ENCODE results near the gene TICAM2. TPM values are rescaled to one million over a fixed set of nuclear protein-coding genes. Genes with fewer than 3 reads are reported as not detected.
A peak's percentile ranks its signal among the peaks of the same experiment; 100 is the strongest.

Gene TICAM2
- total RNA-seq, 1 donor from 2014 or later = 0.86 TPM

DNA sequence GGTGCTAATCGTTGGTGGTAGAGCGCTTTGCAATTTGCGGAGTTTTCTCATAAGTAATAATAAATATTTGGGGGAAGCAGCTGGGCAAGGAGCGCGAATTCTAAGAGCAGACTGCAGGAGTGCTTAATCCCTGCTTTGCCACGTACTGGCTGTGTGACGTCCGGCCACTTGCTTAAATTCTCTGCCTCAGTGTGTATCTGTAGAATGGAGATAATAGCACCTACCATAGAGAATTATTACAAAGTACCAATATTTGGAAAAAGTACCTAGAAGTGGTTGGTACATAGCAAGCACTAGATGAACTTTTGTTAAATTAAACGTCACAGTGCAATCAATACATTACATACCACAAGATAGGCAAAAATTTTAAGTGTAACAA lies 24.2 kb upstream of the TICAM2 start:
- peak overlapping the region; percentile 88 for H3K27ac Mint-ChIP-seq
- intact Hi-C loops (cut with micrococcal nuclease) = loop anchor here (1.0 kb wide), 5 partner anchors 8 to 459 kb away; partner anchors contain the start of genes AP3S1, ATG12, COMMD10 and FEM1C

DNA sequence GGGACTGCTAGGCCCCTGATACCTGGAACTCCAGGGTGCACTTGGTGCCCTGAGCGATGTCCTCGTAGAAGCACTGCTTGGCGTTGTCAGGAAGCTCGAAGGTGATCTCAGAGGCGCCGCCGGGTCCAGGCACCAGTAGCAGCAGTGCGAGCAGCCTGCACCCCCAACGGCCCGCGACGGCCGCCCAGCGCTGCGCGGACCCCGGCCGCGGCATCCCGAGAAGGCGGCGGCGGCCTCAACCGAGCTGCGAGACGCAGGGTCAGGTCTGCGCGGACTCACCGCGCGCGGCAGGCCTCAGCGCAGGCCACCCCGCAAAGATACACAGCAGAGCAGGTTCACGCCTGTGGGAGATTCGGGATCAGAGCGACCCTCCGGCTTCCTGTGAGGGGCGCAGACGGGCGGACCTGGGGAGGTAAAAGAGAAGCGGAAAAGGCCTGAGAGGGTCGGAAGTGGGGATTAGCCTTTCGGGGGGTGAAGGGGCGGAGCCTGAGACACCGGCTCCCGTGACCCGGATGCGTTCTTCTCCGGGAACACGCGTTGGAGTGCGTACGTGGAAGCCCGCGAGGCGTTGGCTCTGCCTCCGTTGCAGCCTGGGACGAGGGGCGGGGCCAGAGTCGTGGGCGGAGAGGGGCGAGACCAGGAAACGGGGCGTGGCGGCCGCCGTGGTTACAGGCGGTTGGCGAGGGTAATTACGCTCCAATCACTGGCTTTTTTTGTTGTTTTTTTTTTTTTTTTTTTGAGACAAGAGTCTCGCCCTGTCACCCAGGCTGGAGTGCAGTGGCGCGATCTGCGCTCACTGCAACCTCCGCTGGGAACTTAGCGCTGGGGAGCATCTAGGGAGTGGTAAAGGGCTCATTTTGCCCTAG lies 23.5 kb upstream of the TICAM2 start, which contains the start of gene TMED7:
TSS of gene TMED7 (minus strand) at position 458 of the 866 bp plus-strand sequence. CDS start at position 214, 244 bp downstream.
- Mint-ChIP-seq H3K4me1 (peaks cover 19% of the 10 kb centered on the region), H3K27ac (peak within 1 kb of the TSS; percentile 88), H3K27me3 (peaks cover 10% of the 10 kb centered on the region), H3K4me3 (no peak within 1 kb of the TSS), H3K9me3 (no peaks in the 10 kb centered on the region), H3K36me3 (ENCODE audit: low read depth) (peaks cover 8% of the 10 kb centered on the region)
- intact Hi-C loops (cut with micrococcal nuclease) = loop anchor here (1.0 kb wide), 5 partner anchors 8 to 459 kb away; partner anchors contain the start of genes AP3S1, ATG12, COMMD10 and FEM1C
- DNase-seq = peak; percentile 100

More for the DNA sequence above, 24.2 kb upstream of the TICAM2 start:
- peaks cover 6% of the 10 kb centered on the region for H3K36me3 Mint-ChIP-seq (ENCODE audit: low read depth)
- no peaks in the 10 kb centered on the region for H3K9me3 Mint-ChIP-seq
- H3K27me3 Mint-ChIP-seq = peaks cover 12% of the 10 kb centered on the region
- H3K4me1 Mint-ChIP-seq = peaks cover 17% of the 10 kb centered on the region
- no peak for DNase-seq
- H3K4me3 Mint-ChIP-seq = no peak overlapping the region

DNA sequence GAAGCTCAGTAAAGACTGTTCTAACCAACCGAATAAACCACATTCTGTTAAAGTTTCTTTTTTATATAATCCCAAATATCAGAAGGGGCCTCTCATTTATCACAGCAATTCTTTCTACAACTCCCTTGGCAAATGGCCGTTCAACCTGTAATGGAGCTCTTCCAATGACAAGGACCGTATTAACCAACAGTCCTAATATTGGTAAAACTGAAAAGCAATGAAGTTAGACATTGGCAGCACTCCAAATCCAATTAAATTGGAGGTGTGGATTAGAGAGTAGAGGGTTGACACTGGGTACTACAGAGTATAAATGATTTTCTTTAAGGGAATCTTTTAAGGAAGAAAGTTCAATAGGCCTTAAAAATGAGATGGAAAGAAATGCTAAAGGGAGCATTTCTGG lies 22.7 kb upstream of the TICAM2 start:
- no peak overlapping the region for H3K4me3 Mint-ChIP-seq
- H3K36me3 Mint-ChIP-seq (ENCODE audit: low read depth) = peaks cover 14% of the 10 kb centered on the region
- DNase-seq = no peak
- peaks cover 19% of the 10 kb centered on the region for H3K4me1 Mint-ChIP-seq
- intact Hi-C loops (cut with micrococcal nuclease) = no loop called here
- peaks cover 8% of the 10 kb centered on the region for H3K27me3 Mint-ChIP-seq
- H3K9me3 Mint-ChIP-seq = no peaks in the 10 kb centered on the region
- peak overlapping the region; percentile 61 for H3K27ac Mint-ChIP-seq

DNA sequence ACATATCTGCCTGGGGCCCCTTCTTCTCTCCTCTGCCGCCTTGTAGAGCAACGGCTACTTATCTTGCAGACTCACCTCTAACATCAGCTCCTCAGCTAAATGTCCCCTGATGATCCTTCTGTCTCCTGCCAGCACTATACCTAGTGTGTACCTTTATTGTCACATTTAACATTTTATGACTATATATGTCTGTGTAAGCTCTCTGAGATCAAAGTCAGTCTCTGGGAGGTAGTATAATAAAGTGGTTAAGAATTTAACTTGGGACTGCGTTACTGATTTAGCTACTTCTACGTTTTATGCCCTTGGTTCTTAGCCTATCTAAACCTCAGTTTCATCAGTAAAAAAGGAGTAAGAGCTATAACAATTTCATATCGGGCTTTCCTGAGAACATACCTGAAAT lies 21.4 kb upstream of the TICAM2 start:
- H3K4me1 Mint-ChIP-seq = peaks cover 19% of the 10 kb centered on the region
- intact Hi-C loops (cut with micrococcal nuclease) = no loop called here
- H3K9me3 Mint-ChIP-seq = no peaks in the 10 kb centered on the region
- H3K27me3 Mint-ChIP-seq = no peaks in the 10 kb centered on the region
- H3K36me3 Mint-ChIP-seq (ENCODE audit: low read depth) = peaks cover 22% of the 10 kb centered on the region
- no peak for DNase-seq
- no peak overlapping the region for H3K27ac Mint-ChIP-seq
- H3K4me3 Mint-ChIP-seq = no peak overlapping the region

DNA sequence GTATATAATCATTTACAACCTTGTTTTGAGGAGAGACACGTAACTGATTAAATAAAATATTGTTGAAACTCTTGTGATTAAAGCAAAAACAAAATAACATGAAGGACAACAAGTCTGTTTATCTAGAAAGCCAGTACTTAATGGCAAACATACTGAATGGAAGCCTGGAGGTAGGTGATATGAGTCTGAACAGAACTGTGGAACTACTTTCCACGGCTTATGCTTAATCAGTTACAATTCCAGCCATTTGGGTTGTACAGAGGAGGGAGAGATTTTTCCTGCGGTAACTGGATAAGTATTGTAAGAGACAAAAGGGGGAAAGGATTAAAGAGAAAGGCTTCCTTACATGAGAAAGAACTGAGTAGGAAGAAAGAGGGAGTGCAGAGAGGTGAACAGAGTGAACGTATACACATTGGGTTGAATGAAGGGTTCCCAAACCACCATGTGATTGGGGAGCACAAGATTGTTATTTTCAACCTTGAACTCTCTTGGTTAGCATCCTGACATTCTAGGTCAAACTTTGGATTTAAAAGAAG lies 19.2 kb upstream of the TICAM2 start:
- Mint-ChIP-seq H3K4me3 (no peak overlapping the region), H3K36me3 (ENCODE audit: low read depth) (peaks cover 36% of the 10 kb centered on the region), H3K27me3 (no peaks in the 10 kb centered on the region), H3K27ac (no peak overlapping the region), H3K9me3 (no peaks in the 10 kb centered on the region), H3K4me1 (peaks cover 19% of the 10 kb centered on the region)
- intact Hi-C loops (cut with micrococcal nuclease) = no loop called here
- DNase-seq = no peak

DNA sequence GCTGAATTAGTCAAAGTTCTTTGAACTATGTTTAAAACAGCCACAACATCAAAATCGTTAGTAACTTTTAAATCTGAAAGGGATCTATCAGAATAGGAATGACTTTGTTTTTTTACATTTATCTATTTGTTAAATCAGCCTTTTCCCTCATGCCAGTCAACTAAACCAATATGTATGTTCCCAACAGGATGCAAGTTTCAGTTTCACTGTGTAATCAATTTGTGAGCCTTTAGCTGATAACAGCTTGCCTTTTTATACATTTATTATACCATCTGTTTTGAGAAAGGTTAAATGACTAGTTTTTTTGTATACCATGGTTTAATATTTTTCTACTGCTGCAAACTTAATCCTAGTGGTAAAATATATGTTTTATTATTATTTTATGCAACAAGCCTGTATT lies 14.6 kb upstream of the TICAM2 start:
- Mint-ChIP-seq H3K4me1 (peaks cover 4% of the 10 kb centered on the region), H3K27me3 (no peaks in the 10 kb centered on the region), H3K9me3 (no peaks in the 10 kb centered on the region), H3K4me3 (no peak overlapping the region), H3K27ac (no peak overlapping the region), H3K36me3 (ENCODE audit: low read depth) (peaks cover 58% of the 10 kb centered on the region)
- no peak for DNase-seq
- intact Hi-C loops (cut with micrococcal nuclease) = no loop called here

DNA sequence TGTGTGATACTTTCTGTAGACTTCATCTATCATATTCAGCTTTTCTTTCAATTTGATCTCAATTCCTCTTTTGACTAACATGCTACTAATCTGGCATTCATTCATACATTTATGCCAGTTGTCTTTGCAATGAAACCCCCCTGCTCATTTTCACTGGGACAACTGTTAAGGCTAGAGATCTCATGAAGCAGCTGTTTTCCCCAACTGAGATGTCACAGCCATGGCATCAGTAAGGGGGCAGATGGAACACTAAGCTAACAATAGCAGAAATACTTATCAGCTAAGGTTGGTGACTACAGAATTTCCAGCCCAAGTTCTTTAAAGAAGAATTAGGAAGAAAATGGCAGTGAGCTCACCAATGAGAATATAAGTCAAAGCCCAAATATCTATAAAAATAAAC lies 14.2 kb upstream of the TICAM2 start:
- H3K36me3 Mint-ChIP-seq (ENCODE audit: low read depth) = peaks cover 57% of the 10 kb centered on the region

DNA sequence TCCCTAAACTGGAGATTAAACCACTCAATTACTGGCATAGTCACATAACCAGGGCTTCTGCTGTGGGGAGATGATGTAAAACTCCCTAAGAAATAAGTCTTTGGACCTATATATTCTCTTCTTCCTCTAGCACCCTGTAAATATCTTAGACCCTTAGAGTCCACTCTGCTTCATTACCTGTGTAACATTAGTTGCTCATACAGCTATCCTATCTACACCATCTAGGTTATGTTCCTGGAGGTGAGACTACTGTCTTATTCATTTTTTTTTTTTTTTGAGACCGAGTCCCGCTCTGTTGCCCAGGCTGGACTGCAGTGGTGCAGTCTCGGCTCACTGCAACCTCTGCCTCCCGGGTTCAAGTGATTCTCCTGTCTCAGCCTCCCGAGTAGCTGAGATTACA lies 9.6 kb upstream of the TICAM2 start:
- Mint-ChIP-seq H3K4me3 (no peak overlapping the region), H3K4me1 (peaks cover 3% of the 10 kb centered on the region), H3K36me3 (ENCODE audit: low read depth) (peaks cover 38% of the 10 kb centered on the region), H3K9me3 (no peaks in the 10 kb centered on the region), H3K27me3 (no peaks in the 10 kb centered on the region), H3K27ac (no peak overlapping the region)
- intact Hi-C loops (cut with micrococcal nuclease) = no loop called here
- DNase-seq = no peak

More for the DNA sequence above, 14.2 kb upstream of the TICAM2 start:
- Mint-ChIP-seq H3K9me3 (no peaks in the 10 kb centered on the region), H3K4me1 (peaks cover 3% of the 10 kb centered on the region), H3K27ac (no peak overlapping the region), H3K27me3 (no peaks in the 10 kb centered on the region), H3K4me3 (no peak overlapping the region)
- DNase-seq = no peak
- intact Hi-C loops (cut with micrococcal nuclease) = no loop called here

DNA sequence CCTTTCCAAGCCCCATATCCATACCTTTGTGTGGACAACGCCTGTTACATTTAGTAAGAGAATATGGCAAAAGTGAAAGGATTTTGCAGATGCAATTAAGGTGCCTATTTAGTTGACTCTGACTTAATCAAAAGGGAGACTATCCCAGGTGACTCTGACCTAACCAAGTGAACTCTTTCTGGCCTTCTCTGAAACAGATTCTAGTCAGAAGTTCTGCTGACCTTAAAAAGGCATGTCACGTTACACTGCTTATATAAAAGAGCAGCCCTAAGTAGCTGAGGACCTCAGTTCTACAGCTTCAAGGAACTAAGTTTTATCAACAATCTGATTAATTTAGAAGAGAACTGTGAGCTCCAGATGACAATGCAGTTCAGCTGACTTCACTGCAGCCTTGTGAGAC lies 5.7 kb upstream of the TICAM2 start:
- intact Hi-C loops (cut with micrococcal nuclease) = loop anchor here (10.0 kb wide), 1 partner anchor 143 kb away; no protein-coding TSS in a partner anchor
- Mint-ChIP-seq H3K4me1 (peaks cover 9% of the 10 kb centered on the region), H3K4me3 (no peak overlapping the region), H3K36me3 (ENCODE audit: low read depth) (peaks cover 31% of the 10 kb centered on the region), H3K27me3 (no peaks in the 10 kb centered on the region), H3K9me3 (no peaks in the 10 kb centered on the region), H3K27ac (no peak overlapping the region)
- no peak for DNase-seq

DNA sequence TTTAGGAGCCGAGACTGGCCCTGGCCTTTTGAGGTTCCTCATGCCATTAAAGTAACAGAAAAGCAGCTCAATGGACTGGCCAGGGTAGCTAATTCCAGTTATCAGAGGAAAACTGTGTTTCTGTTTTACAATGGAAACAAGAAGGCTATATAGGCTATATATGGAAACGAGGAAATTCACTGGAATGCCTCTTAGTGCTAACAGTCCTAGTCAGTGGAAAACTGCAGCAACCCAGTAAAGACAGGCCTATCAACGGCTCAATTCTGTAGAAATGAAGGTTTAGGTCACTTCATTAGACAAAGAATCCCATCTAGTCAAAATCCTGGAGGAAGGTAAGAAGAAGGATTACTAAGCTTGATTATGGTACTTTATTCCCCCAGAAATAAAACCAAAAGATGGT lies 3.2 kb upstream of the TICAM2 start:
- H3K4me1 Mint-ChIP-seq = peaks cover 18% of the 10 kb centered on the region
- peaks cover 25% of the 10 kb centered on the region for H3K36me3 Mint-ChIP-seq (ENCODE audit: low read depth)
- H3K9me3 Mint-ChIP-seq = no peaks in the 10 kb centered on the region
- H3K27ac Mint-ChIP-seq = no peak overlapping the region
- intact Hi-C loops (cut with micrococcal nuclease) = loop anchor here (10.0 kb wide), 1 partner anchor 141 kb away; no protein-coding TSS in a partner anchor
- H3K27me3 Mint-ChIP-seq = no peaks in the 10 kb centered on the region
- no peak for DNase-seq
- no peak overlapping the region for H3K4me3 Mint-ChIP-seq

DNA sequence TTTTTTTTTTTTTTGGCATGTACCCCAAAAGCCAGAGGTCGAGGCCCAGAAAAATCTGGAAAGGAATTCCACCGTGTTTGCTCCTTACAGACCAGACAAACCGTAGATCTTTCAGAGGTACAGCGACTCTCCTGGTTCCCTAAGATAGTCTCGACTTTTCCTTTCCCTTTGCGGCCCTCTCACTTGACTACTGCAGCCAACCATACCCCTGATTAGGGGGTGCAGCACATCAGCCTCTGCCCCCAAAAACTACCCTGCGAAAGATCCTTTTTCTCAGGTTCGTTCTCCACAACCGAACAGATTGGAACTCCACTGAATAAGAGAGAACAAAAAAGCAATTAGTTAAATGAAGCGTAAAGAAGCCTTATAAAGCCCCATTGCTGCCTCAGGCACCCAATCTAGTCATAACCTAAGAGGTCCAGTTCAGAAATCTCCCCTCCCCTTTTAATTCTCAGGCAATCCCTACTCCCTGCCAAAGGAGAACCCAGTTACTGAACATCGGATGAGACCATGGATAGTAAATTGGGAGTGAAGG lies 379 bp upstream of the TICAM2 start:
- intact Hi-C loops (cut with micrococcal nuclease) = loop anchor here (1.0 to 10.0 kb wide), 2 partner anchors 59 to 138 kb away; no protein-coding TSS in a partner anchor
- peak overlapping the region; percentile 47 for H3K4me3 Mint-ChIP-seq
- peaks cover 20% of the 10 kb centered on the region for H3K36me3 Mint-ChIP-seq (ENCODE audit: low read depth)
- peaks cover 25% of the 10 kb centered on the region for H3K4me1 Mint-ChIP-seq
- no peaks in the 10 kb centered on the region for H3K27me3 Mint-ChIP-seq
- DNase-seq = no peak
- no peaks in the 10 kb centered on the region for H3K9me3 Mint-ChIP-seq
- H3K27ac Mint-ChIP-seq = peak overlapping the region; percentile 62

DNA sequence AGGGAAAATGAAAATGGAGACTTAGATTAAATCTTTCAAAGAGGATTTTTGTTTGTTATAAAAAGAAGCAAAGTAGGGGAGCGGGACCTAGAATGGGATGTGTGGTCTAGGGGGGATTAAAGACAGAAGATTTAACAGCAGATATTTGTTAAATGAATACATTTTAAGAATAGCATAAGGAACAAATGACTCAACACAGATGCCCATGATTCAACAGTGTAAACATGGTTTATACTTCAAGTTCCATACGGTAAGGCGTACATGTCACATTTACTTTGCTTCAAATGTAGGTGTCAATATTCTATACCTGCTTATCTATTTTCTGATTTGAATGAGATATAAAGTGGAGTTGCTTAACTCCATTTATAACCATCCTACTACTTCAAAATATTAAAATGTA lies 1.5 kb downstream of the TICAM2 start:
- Mint-ChIP-seq H3K27ac (no peak overlapping the region), H3K4me3 (peak overlapping the region; percentile 57), H3K4me1 (peaks cover 23% of the 10 kb centered on the region), H3K9me3 (no peaks in the 10 kb centered on the region), H3K36me3 (ENCODE audit: low read depth) (peaks cover 18% of the 10 kb centered on the region), H3K27me3 (no peaks in the 10 kb centered on the region)
- DNase-seq = no peak
- intact Hi-C loops (cut with micrococcal nuclease) = loop anchor here (1.0 to 10.0 kb wide), 3 partner anchors 26 to 241 kb away; partner anchors contain the start of genes AP3S1, ATG12 and TMED7

DNA sequence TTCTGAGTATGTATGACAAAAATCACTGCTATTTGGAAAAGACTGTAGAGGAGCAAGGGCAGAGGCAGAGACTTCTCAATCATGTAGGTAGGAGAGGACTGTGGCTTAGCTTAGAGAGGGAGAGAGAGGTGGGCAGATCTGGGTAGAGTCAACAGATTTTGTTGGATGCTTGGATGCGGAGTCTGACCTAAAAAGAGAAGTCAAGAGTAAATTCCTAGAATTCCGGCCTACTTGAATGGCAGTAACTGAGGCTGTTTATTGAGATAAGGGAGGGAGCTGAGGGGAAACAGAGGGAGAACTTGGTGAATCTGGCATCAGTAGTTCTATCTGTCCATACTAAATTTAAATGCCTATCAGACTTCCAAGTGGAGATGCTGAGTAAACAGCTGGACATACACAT lies 2.4 kb downstream of the TICAM2 start:
- DNase-seq = no peak
- intact Hi-C loops (cut with micrococcal nuclease) = loop anchor here (10.0 kb wide), 1 partner anchor 135 kb away; no protein-coding TSS in a partner anchor
- Mint-ChIP-seq H3K9me3 (no peaks in the 10 kb centered on the region), H3K27me3 (peaks cover 3% of the 10 kb centered on the region), H3K27ac (no peak overlapping the region), H3K4me1 (peaks cover 23% of the 10 kb centered on the region), H3K4me3 (no peak overlapping the region), H3K36me3 (ENCODE audit: low read depth) (peaks cover 16% of the 10 kb centered on the region)

DNA sequence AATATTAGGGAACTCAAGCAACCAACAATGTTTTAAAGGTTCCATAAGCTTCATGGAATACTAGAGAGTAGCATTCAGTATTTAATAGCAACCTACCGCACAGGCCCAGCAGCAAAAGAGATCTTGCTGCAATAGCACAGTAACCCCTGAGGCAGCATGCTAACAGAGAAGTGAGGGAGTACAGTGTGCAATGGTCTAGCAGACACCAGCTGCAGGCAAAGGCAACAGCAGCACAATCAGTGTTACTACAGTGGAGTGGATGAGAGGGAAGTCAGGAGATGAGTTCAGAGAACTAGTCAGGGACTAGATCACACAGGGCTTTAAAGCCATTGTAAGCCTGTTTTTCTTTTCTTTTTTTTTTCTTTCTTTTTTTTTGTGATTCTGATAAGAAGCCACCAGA lies 2.8 kb downstream of the TICAM2 start:
- Mint-ChIP-seq H3K27me3 (peaks cover 3% of the 10 kb centered on the region), H3K4me3 (no peak overlapping the region), H3K36me3 (ENCODE audit: low read depth) (peaks cover 12% of the 10 kb centered on the region), H3K4me1 (peaks cover 23% of the 10 kb centered on the region), H3K9me3 (no peaks in the 10 kb centered on the region), H3K27ac (no peak overlapping the region)
- intact Hi-C loops (cut with micrococcal nuclease) = no loop called here
- DNase-seq = no peak
